K562 (cell line): ENCODE results near the gene ETS1. TPM values are rescaled to one million over a fixed set of nuclear protein-coding genes. Genes with fewer than 3 reads are reported as not detected.

Source experiments
- ATAC-seq: fragments of 200-7000 bp; cut with Tn5 transposase; 3 replicates; pipeline ENCODE4 v1.9.1; 2020; ENCODE audit warnings: moderate library complexity
- BruUV-seq: library from RNA; stranded (reverse); fragments of 400-500 nt; replicated peaks from 2 replicates; lab custom pipeline; 2021; lab: Mats Ljungman, UMichigan
- CTCF ChIA-PET: fragments of 300-600 bp; formaldehyde crosslinking; extraction: SDS; loops from one replicate; lab custom pipeline; 2021; ENCODE audit warnings: low intra/inter-chr PET ratio; lab: Yijun Ruan, JAX
- POLR2A ChIA-PET: fragments of 300-600, 350-650 bp; sonication (Branson Sonifier 250); formaldehyde crosslinking; extraction: SDS; loops from one replicate; lab custom pipeline; 2021; ENCODE audit warnings: antibody characterized with exemption, inconsistent platforms; lab: Yijun Ruan, JAX
- DNase-seq, 4 experiments: peaks; one replicate each; pipeline versions ENCODE4 v3.0.0 to v3.0.0-alpha.2; 2011 to 2018; ENCODE audit warnings: low spot score in 3 of 4, mixed read lengths in 3 of 4; ENCODE audit errors: extremely low read depth in 1 of 4
- FAIRE-seq: peaks from 2 replicates; lab custom pipeline; 2011; peaks lifted over from hg19 to GRCh38; lab: Jason Lieb, UNC
- H2AFZ ChIP-seq: 2 replicates; pipeline ENCODE4 v1.6.0; 2011; ENCODE audit warnings: low read depth, low read length, control low read depth, inconsistent platforms
- H3K27ac ChIP-seq: fragments of 200-600 bp; 3 replicates; pipeline ENCODE4 v1.8.0; 2011; ENCODE audit warnings: low read depth, mild to moderate bottlenecking, control low read depth, inconsistent platforms, low read length, moderate library complexity, mixed read lengths; ENCODE audit errors: extremely low read depth
- H3K27me3 ChIP-seq, 2 experiments: fragments of 300-600 bp in 1 of 2; 2 replicates in 1 of 2; 3 replicates in 1 of 2; pipeline versions ENCODE4 v1.6.0 to v1.8.0; 2011; ENCODE audit warnings: inconsistent platforms in 2 of 2, low read length in 2 of 2, mild to moderate bottlenecking in 1 of 2, mixed read lengths in 1 of 2, moderate library complexity in 1 of 2; ENCODE audit not compliant: control insufficient read depth in 2 of 2, insufficient read depth in 2 of 2
- H3K36me3 ChIP-seq: fragments of 300-600 bp; 3 replicates; pipeline ENCODE4 v1.8.0; 2011; ENCODE audit warnings: mild to moderate bottlenecking, low read length, inconsistent platforms; ENCODE audit not compliant: control insufficient read depth, insufficient read depth
- H3K4me1 ChIP-seq, 2 experiments: fragments of 200-600 bp in 1 of 2; replicated peaks in 1 of 2; 2 replicates in 1 of 2; 3 replicates in 1 of 2; pipeline versions ENCODE4 v1.5.1 to v1.8.0; 2011; ENCODE audit warnings: inconsistent platforms in 2 of 2, low read length in 2 of 2, mild to moderate bottlenecking in 1 of 2, mixed read lengths in 1 of 2, moderate library complexity in 1 of 2; ENCODE audit not compliant: control insufficient read depth in 2 of 2, insufficient read depth in 2 of 2
- H3K4me2 ChIP-seq: 2 replicates; pipeline ENCODE4 v1.6.1; 2011; ENCODE audit warnings: low read length, control low read depth, inconsistent platforms, mixed read lengths; ENCODE audit not compliant: insufficient read depth
- H3K4me3 ChIP-seq: fragments of 200-600 bp; sonication (generic), shearing (Covaris generic); 2 replicates; pipeline ENCODE4 v1.5.1; 2016; ENCODE audit warnings: control low read depth, inconsistent platforms
- H3K79me2 ChIP-seq: fragments of 200-600 bp; 3 replicates; pipeline ENCODE4 v1.8.0; 2011; ENCODE audit warnings: low read length, inconsistent platforms; ENCODE audit not compliant: control insufficient read depth, insufficient read depth
- H3K9ac ChIP-seq, 2 experiments: 2 replicates each; pipeline versions ENCODE4 v1.6.0 to v1.6.1; 2011; ENCODE audit warnings: low read depth in 2 of 2, low read length in 2 of 2, control low read depth in 1 of 2, inconsistent platforms in 1 of 2, mild to moderate bottlenecking in 1 of 2, mixed read lengths in 1 of 2; ENCODE audit not compliant: insufficient read depth in 1 of 2
- H3K9me1 ChIP-seq: one replicate; pipeline ENCODE4 v1.6.0; 2011; ENCODE audit warnings: inconsistent platforms, mild to moderate bottlenecking, low read length, moderate library complexity; ENCODE audit not compliant: control insufficient read depth, insufficient read depth
- H3K9me3 ChIP-seq: replicated peaks from 2 replicates; pipeline ENCODE4 v1.5.1; 2011; ENCODE audit warnings: low read depth, low read length, inconsistent platforms; ENCODE audit not compliant: control insufficient read depth, insufficient read depth
- H4K20me1 ChIP-seq: replicated peaks from 2 replicates; pipeline ENCODE4 v1.6.1; 2011; ENCODE audit warnings: low read length, inconsistent platforms, mixed read lengths; ENCODE audit not compliant: control insufficient read depth, insufficient read depth
- ASH1L ChIP-seq: fragments of 450-650 bp; IDR thresholded peaks from 2 replicates; pipeline ENCODE4 v1.6.1; 2018; ENCODE audit warnings: borderline replicate concordance, mild to moderate bottlenecking, low read depth; ENCODE audit not compliant: partially characterized antibody
- BHLHE40 ChIP-seq: IDR thresholded peaks from 2 replicates; pipeline ENCODE4 v1.6.1; 2011; ENCODE audit warnings: low read length, improper control_type of control experiment
- ELF2 ChIP-seq: fragments of 250-450 bp; sonication (Bioruptor Pico); IDR thresholded peaks from 2 replicates; pipeline ENCODE4 v1.5.0; 2021; ENCODE audit warnings: mild to moderate bottlenecking
- ETS2 ChIP-seq: IDR thresholded peaks from 2 replicates; pipeline ENCODE4 v1.6.1; 2016; ENCODE audit warnings: borderline replicate concordance, missing genetic modification characterization, mild to moderate bottlenecking, moderate library complexity, missing compliant biosample characterization; ENCODE audit not compliant: poor library complexity, severe bottlenecking
- FOXJ2 ChIP-seq: fragments of 200-800 bp; sonication (Bioruptor generic); IDR thresholded peaks from 2 replicates; pipeline ENCODE4 v1.6.1; 2016; ENCODE audit warnings: missing genetic modification characterization, missing compliant biosample characterization
- GATAD2B ChIP-seq: fragments of 450-650 bp; IDR thresholded peaks from 2 replicates; pipeline ENCODE4 v1.6.1; 2017; ENCODE audit warnings: mild to moderate bottlenecking, borderline replicate concordance
- HDAC3 ChIP-seq: fragments of 450-650 bp; IDR thresholded peaks from 2 replicates; pipeline ENCODE4 v1.6.1; 2018; ENCODE audit warnings: borderline replicate concordance, mild to moderate bottlenecking, moderate library complexity; ENCODE audit not compliant: partially characterized antibody
- ILK ChIP-seq: fragments of 450-650 bp; IDR thresholded peaks from 2 replicates; pipeline ENCODE4 v1.6.1; 2016; ENCODE audit warnings: missing genetic modification characterization, low read depth, mild to moderate bottlenecking, missing compliant biosample characterization, moderate library complexity, borderline replicate concordance
- NR3C1 ChIP-seq: sonication (generic); formaldehyde crosslinking; IDR thresholded peaks from 2 replicates; pipeline ENCODE4 v1.8.1; 2022; ENCODE audit warnings: missing genetic modification reagents
- POLR2AphosphoS2 ChIP-seq: IDR thresholded peaks from 2 replicates; pipeline ENCODE4 v1.6.1; 2012; ENCODE audit warnings: low read length, improper control_type of control experiment
- TAL1 ChIP-seq: fragments of 450-650 bp; IDR thresholded peaks from 2 replicates; pipeline ENCODE4 v1.6.1; 2016; ENCODE audit warnings: mild to moderate bottlenecking
- TRIM28 ChIP-seq: fragments of 450-650 bp; IDR thresholded peaks from 2 replicates; pipeline ENCODE4 v1.6.1; 2017
- ZKSCAN8 ChIP-seq: fragments of 200-800 bp; sonication (Bioruptor generic); IDR thresholded peaks from 2 replicates; pipeline ENCODE4 v1.6.1; 2016; ENCODE audit warnings: missing genetic modification characterization, missing compliant biosample characterization
- ZNF24 ChIP-seq: fragments of 450-650 bp; IDR thresholded peaks from 2 replicates; pipeline ENCODE4 v1.6.1; 2016
- ZNF77 ChIP-seq: fragments of 250-450 bp; sonication (Bioruptor Pico); IDR thresholded peaks from 2 replicates; pipeline ENCODE4 v1.5.0; 2020
- WGBS: fragments of 100-300 bp; shearing (Covaris generic); methylation state at CpG from one replicate; pipeline ENCODE4 v1.1.6; 2016; ENCODE audit warnings: low coverage, mixed read lengths; ENCODE audit not compliant: insufficient coverage; ENCODE audit errors: missing lambda C conversion rate; 5-methylcytosine and 5-hydroxymethylcytosine counted together
- in situ Hi-C: fragments of 300-500 bp; cut with MboI; formaldehyde crosslinking; loops from 4 replicates; pipeline ENCODE4 v1.15.0; 2018; ENCODE audit warnings: inconsistent platforms, mixed read lengths
- intact Hi-C: fragments of 100-400 bp; cut with micrococcal nuclease; formaldehyde crosslinking; loops from 2 replicates; pipeline ENCODE4 v1.14.2; 2022
- polyA plus RNA-seq, 8 experiments: library from polyadenylated mRNA; depleted of rRNA in 4 of 8; stranded (reverse) in 5 of 8; unstranded in 3 of 8; fragments of >200 nt; fragmentation: Nextera tagmentation in 2 of 8; fragmentation: Illumina TruSeq in 1 of 8; extraction: Ambion mirVana in 2 of 8; extraction: Trizol in 1 of 8; gene quantifications; 2 replicates each; pipeline versions ENCODE4 v1.2.1 to v1.2.3, GENCODE V29; 2011 to 2014; ENCODE audit warnings: inconsistent platforms in 1 of 8, missing spikeins in 1 of 8
- total RNA-seq, 7 experiments: library from RNA; depleted of rRNA in 6 of 7; stranded (reverse); fragments of >200 nt in 6 of 7; fragmentation: Illumina TruSeq in 2 of 7; extraction: Trizol in 2 of 7; gene quantifications; 2 replicates each; pipeline versions ENCODE4 v1.2.1 to v1.2.3, GENCODE V29; 2011 to 2021; ENCODE audit warnings: low replicate concordance in 1 of 7
- TF ChIP-seq, protein P1 (sequence below), 2 experiments: fragments of 450-650 bp; conservative IDR thresholded peaks; 2 replicates each; pipeline ENCODE4 v1.6.1; 2017; ENCODE audit warnings: mild to moderate bottlenecking in 2 of 2, moderate library complexity in 2 of 2

The ETS1 gene
- total and polyA plus RNA-seq, 9 of the 15 experiments (the other 6 are each of a cell fraction or from before 2014, with no cell fraction given) = 0.04 to 1.4 (median 0.23) TPM

DNA sequence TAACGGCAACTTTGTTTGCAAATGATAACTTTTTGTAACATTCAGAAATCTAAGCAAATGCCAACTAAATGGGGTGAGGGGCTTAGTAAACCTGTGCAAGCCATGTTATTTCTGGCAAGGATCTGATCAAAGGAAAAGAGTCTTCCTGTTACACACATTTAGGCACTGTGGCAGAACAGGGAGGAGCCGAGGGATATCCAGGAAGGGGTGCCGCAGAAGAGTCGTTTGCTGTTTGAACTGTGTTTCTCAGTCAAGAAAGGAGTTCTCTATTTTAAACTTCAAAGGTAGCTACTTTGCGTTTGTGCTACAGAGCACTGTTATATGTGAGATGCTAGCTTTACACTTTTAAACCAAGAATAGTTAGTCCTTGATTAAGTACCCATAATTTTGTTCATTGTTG, 175.5 kb downstream of the ETS1 start:
- Histone ChIP-seq H3K9me1 (no peaks in the 10 kb centered on the region), H3K9ac (no peak overlapping the region), H3K27ac (no peak overlapping the region), H3K4me3 (no peak overlapping the region), H3K4me1 (no peaks in the 10 kb centered on the region), H3K36me3 (no peaks in the 10 kb centered on the region), H4K20me1 (no peaks in the 10 kb centered on the region), H2AFZ (no peak overlapping the region), H3K27me3 (no peaks in the 10 kb centered on the region), H3K4me2 (no peak overlapping the region), H3K9me3 (no peaks in the 10 kb centered on the region), H3K79me2 (no peaks in the 10 kb centered on the region)
- ChIA-PET CTCF (no interaction called here), POLR2A (no interaction called here)
- intact Hi-C loops = no loop called here
- BruUV-seq = no TSS peak
- ATAC-seq (no peak), DNase-seq (no peak), FAIRE-seq (no peak)
- no peak for TF ChIP-seq ILK
- no peak for TF ChIP-seq TAL1
- no peak for TF ChIP-seq FOXJ2 (tag)
- no peak for TF ChIP-seq ZNF24
- no peak for TF ChIP-seq HDAC3
- TF ChIP-seq ZNF77 (CRISPR knock-in tag) = no peak
- TF ChIP-seq GATAD2B = no peak
- TF ChIP-seq, protein P1, sequence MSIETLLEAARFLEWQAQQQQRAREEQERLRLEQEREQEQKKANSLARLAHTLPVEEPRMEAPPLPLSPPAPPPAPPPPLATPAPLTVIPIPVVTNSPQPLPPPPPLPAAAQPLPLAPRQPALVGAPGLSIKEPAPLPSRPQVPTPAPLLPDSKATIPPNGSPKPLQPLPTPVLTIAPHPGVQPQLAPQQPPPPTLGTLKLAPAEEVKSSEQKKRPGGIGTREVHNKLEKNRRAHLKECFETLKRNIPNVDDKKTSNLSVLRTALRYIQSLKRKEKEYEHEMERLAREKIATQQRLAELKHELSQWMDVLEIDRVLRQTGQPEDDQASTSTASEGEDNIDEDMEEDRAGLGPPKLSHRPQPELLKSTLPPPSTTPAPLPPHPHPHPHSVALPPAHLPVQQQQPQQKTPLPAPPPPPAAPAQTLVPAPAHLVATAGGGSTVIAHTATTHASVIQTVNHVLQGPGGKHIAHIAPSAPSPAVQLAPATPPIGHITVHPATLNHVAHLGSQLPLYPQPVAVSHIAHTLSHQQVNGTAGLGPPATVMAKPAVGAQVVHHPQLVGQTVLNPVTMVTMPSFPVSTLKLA (conservative IDR thresholded peaks at IDR 0.05) = no peak
- TF ChIP-seq ETS2 (tag) = no peak
- no peak for TF ChIP-seq ASH1L
- TF ChIP-seq POLR2AphosphoS2 = no peak
- TF ChIP-seq ZKSCAN8 (CRISPR knock-in tag) = no peak
- no peak for TF ChIP-seq BHLHE40
- TF ChIP-seq TRIM28 = no peak
- TF ChIP-seq NR3C1 (CRISPR knock-in tag) = no peak
- no peak for TF ChIP-seq ELF2 (CRISPR knock-in tag)
- in situ Hi-C loops = no loop called here
- WGBS = 2% methylated on average over 5 of the region's 5 CpGs
